Smooth muscle cell (in vitro differentiated cells): Measurements from ENCODE around the gene SMCHD1. TPM values are rescaled to one million over a fixed set of nuclear protein-coding genes. Genes with fewer than 3 reads are reported as not detected.
A peak's percentile ranks its signal among the peaks of the same experiment; 100 is the strongest.

Source experiments
- DNase-seq: peaks from one replicate; lab custom pipeline; 2025; ENCODE audit not compliant: unreplicated experiment; lab: John Stamatoyannopoulos, UW
- H2AFZ ChIP-seq: fragments of 200-600 bp; sonication (generic); 2 replicates; pipeline ENCODE4 v1.6.0; 2016; ENCODE audit warnings: antibody characterized with exemption, low read depth, mild to moderate bottlenecking
- H3F3A ChIP-seq: fragments of 200-600 bp; sonication (generic); 2 replicates; pipeline ENCODE4 v1.6.0; 2017; ENCODE audit warnings: antibody characterized with exemption, low read depth
- H3K27ac ChIP-seq: fragments of 200-600 bp; sonication (generic); 2 replicates; pipeline ENCODE4 v1.5.1; 2016; ENCODE audit warnings: low read depth, mild to moderate bottlenecking
- H3K27me3 ChIP-seq: fragments of 200-600 bp; sonication (generic); 2 replicates; pipeline ENCODE4 v1.6.1; 2016; ENCODE audit warnings: low read depth, mild to moderate bottlenecking
- H3K36me3 ChIP-seq: fragments of 200-600 bp; sonication (generic); 2 replicates; pipeline ENCODE4 v1.5.1; 2016; ENCODE audit warnings: low read depth
- H3K4me1 ChIP-seq: fragments of 200-600 bp; sonication (generic); 2 replicates; pipeline ENCODE4 v1.5.1; 2016; ENCODE audit warnings: low read depth
- H3K4me2 ChIP-seq: fragments of 200-600 bp; sonication (generic); 2 replicates; pipeline ENCODE4 v1.6.0; 2016; ENCODE audit warnings: mild to moderate bottlenecking
- H3K4me3 ChIP-seq: fragments of 200-600 bp; sonication (generic); 2 replicates; pipeline ENCODE4 v1.5.1; 2016; ENCODE audit warnings: mild to moderate bottlenecking
- H3K79me2 ChIP-seq: fragments of 200-600 bp; sonication (generic); 2 replicates; pipeline ENCODE4 v1.6.0; 2016; ENCODE audit warnings: low read depth, mild to moderate bottlenecking
- H3K9ac ChIP-seq: fragments of 200-600 bp; sonication (generic); 2 replicates; pipeline ENCODE4 v1.6.0; 2016; ENCODE audit warnings: low read depth
- H3K9me3 ChIP-seq: fragments of 200-600 bp; sonication (generic); replicated peaks from 2 replicates; pipeline ENCODE4 v1.5.1; 2016; ENCODE audit warnings: low read depth
- H4K20me1 ChIP-seq: fragments of 200-600 bp; sonication (generic); 2 replicates; pipeline ENCODE4 v1.6.0; 2016; ENCODE audit warnings: low read depth
- CTCF ChIP-seq: fragments of 200-600 bp; sonication (generic); IDR thresholded peaks from 2 replicates; pipeline ENCODE4 v1.5.1; 2017; ENCODE audit warnings: borderline replicate concordance, mild to moderate bottlenecking, antibody characterized with exemption; ENCODE audit not compliant: insufficient read depth, poor library complexity, severe bottlenecking
- WGBS: methylation state at CpG from one replicate; pipeline ENCODE4 v1.1.7; 2016; ENCODE audit warnings: low lambda C conversion rate; 5-methylcytosine and 5-hydroxymethylcytosine counted together
- polyA plus RNA-seq: library from polyadenylated mRNA; unstranded; fragments of >200 nt; fragmentation: Nextera tagmentation; extraction: Ambion mirVana; gene quantifications from 2 replicates; pipeline ENCODE4 v1.2.1, GENCODE V29; 2016
- total RNA-seq: library from RNA; depleted of rRNA; stranded (reverse); fragments of >200 nt; gene quantifications from 2 replicates; pipeline ENCODE4 v1.2.3, GENCODE V29; 2014

SMCHD1 gene
- total RNA-seq (46.3 and 68.6 TPM in 2 replicates), polyA plus RNA-seq (5.9 and 12.7 TPM in 2 replicates)

GRCh38 chr18:2655178-2655953 lies at the start of gene SMCHD1:
TSS of gene SMCHD1 (plus strand) at chr18:2655726. CDS start at chr18:2656076, 350 bp downstream.
- Histone ChIP-seq H3K27me3 (peaks cover 28% of the 10 kb centered on the region), H3K27ac (peak within 1 kb of the TSS; percentile 88), H3K4me3 (peak within 1 kb of the TSS; percentile 80), H3K4me2 (peak within 1 kb of the TSS; percentile 97), H3K9ac (peak within 1 kb of the TSS; percentile 88), H3K4me1 (peaks cover 24% of the 10 kb centered on the region), H3K79me2 (peaks cover 42% of the 10 kb centered on the region), H3K9me3 (no peaks in the 10 kb centered on the region), H4K20me1 (peaks cover 44% of the 10 kb centered on the region), H3K36me3 (no peaks in the 10 kb centered on the region), H3F3A (peaks cover 7% of the 10 kb centered on the region), H2AFZ (peak within 1 kb of the TSS; percentile 91)
- TF ChIP-seq CTCF = no peak
- WGBS = under 1% methylated on average over 84 of the region's 100 CpGs
- DNase-seq = peak; percentile 60

DNA sequence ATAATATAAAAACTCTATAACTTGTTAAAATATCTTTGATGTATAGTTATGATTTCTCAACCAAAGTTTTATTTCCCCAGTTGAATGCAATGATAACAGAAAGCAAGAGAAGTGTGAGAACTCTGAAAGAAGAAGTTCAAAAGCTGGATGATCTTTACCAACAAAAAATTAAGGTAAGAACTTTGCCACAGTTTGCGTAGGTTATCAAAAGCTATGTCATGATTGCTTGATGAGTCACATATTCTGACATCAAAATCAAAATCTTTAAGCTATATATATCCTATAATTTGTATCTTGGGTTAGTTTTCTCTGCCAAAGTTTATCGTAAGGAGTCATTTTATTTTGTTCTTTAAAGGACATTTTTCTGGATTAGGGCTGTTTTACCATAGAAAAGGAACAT lies 49.2 kb upstream of the SMCHD1 start:
- Histone ChIP-seq H3K9ac (no peak overlapping the region), H2AFZ (no peak overlapping the region), H3F3A (no peaks in the 10 kb centered on the region), H3K4me2 (no peak overlapping the region), H3K79me2 (no peaks in the 10 kb centered on the region), H3K27me3 (no peaks in the 10 kb centered on the region), H3K4me3 (no peak overlapping the region), H4K20me1 (no peaks in the 10 kb centered on the region), H3K4me1 (no peaks in the 10 kb centered on the region), H3K27ac (no peak overlapping the region), H3K36me3 (no peaks in the 10 kb centered on the region), H3K9me3 (no peaks in the 10 kb centered on the region)
- DNase-seq = no peak
- 100% methylated on average over 2 of the region's 2 CpGs for WGBS
- no peak for TF ChIP-seq CTCF

DNA sequence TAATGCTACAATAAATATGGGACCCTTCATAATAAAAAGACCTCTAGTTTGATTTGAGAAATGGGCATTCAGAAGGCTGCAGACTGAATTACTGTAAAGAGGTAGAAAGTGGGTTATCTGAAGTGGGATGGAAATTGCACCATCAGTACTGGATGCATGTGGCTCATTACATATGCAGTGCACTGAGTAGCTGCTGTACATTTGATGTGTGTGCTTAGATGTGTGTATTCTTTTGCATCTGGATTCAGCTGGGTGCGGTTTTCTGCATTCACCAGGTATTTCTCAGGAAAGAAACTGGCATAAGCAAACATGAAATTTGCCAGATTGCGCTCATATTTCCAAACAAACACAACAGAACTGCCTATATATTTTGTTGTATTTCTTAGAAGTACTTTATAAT lies 45.9 kb upstream of the SMCHD1 start:
- H4K20me1 ChIP-seq = no peaks in the 10 kb centered on the region
- H3F3A ChIP-seq = no peaks in the 10 kb centered on the region
- H3K4me1 ChIP-seq = no peaks in the 10 kb centered on the region
- H3K27me3 ChIP-seq = no peaks in the 10 kb centered on the region
- no peak overlapping the region for H3K4me3 ChIP-seq
- no peaks in the 10 kb centered on the region for H3K36me3 ChIP-seq
- H3K9me3 ChIP-seq = no peaks in the 10 kb centered on the region
- no peaks in the 10 kb centered on the region for H3K79me2 ChIP-seq
- no peak for TF ChIP-seq CTCF
- H3K4me2 ChIP-seq = no peak overlapping the region
- H3K27ac ChIP-seq = no peak overlapping the region
- no peak overlapping the region for H2AFZ ChIP-seq
- DNase-seq = no peak
- no peak overlapping the region for H3K9ac ChIP-seq
- 98% methylated on average over 2 of the region's 2 CpGs for WGBS

GRCh38 chr18:2610549-2610948 lies 45.0 kb upstream of the SMCHD1 start:
- no peak for TF ChIP-seq CTCF
- H3F3A ChIP-seq = no peaks in the 10 kb centered on the region
- no peak overlapping the region for H2AFZ ChIP-seq
- no peaks in the 10 kb centered on the region for H3K36me3 ChIP-seq
- no peak overlapping the region for H3K4me2 ChIP-seq
- no peaks in the 10 kb centered on the region for H3K79me2 ChIP-seq
- WGBS = 92% methylated on average over 5 of the region's 5 CpGs
- H4K20me1 ChIP-seq = no peaks in the 10 kb centered on the region
- no peak for DNase-seq
- H3K4me1 ChIP-seq = no peaks in the 10 kb centered on the region
- H3K27me3 ChIP-seq = no peaks in the 10 kb centered on the region
- no peaks in the 10 kb centered on the region for H3K9me3 ChIP-seq
- H3K4me3 ChIP-seq = no peak overlapping the region
- no peak overlapping the region for H3K27ac ChIP-seq
- no peak overlapping the region for H3K9ac ChIP-seq
